ENCODE measurements around the gene DQX1. TPM values are rescaled to one million over a fixed set of nuclear protein-coding genes. Genes with fewer than 3 reads are reported as not detected.
A peak's percentile ranks its signal among the peaks of the same experiment; 100 is the strongest.
"Not testable (repeated sequence)": the region's sequence is repeated elsewhere in the genome, so short reads cannot be mapped to it uniquely, and the experiment has no call there.

DQX1 gene
- total and polyA plus RNA-seq, 12 donors = 0.17 to 0.32 (median 0.24) TPM; not detected in 8

GRCh38 chr2:74471332-74472065 lies 54.5 kb downstream of the DQX1 start:
- Histone ChIP-seq H3K27me3 (no peaks in the 10 kb centered on the region), H3K4me1 (replicated peaks in 1 of 2) (peaks cover 9 to 16% of the 10 kb centered on the region in 2 donors), H3K4me3 (peak overlapping the region in 3 of 4 donors; percentile 43 to 72 (median 45)), H3K27ac (peak overlapping the region; percentile 57 to 96 (median 87)), H3K9me3 (replicated peaks in 1 of 3) (no peaks in the 10 kb centered on the region), H3K36me3 (replicated peaks in 1 of 2) (peaks cover 0 to 15% of the 10 kb centered on the region in 2 donors)
- TF ChIP-seq POLR2A (IDR thresholded peaks at IDR 0.05) (no peak), CTCF (IDR thresholded peaks at IDR 0.05) (no peak)
- 43 to 51% (median 46%) methylated on average over 16 of the region's 16 CpGs for WGBS, 4 donors
- DNase-seq = peak in 1 of 7 donors; percentile 22
- intact Hi-C loops (cut with DNase I) = no loop called here

GRCh38 chr2:74470742-74471141 lies 55.3 kb downstream of the DQX1 start:
- H3K9me3 ChIP-seq (replicated peaks in 1 of 3); H3K27me3 ChIP-seq; DNase-seq; intact Hi-C loops (cut with DNase I); H3K4me3 ChIP-seq: not testable (repeated sequence)
- peaks cover 0 to 15% of the 10 kb centered on the region in 2 donors for H3K36me3 ChIP-seq (replicated peaks in 1 of 2)
- peak overlapping the region in 1 of 5 donors; percentile 27 for H3K27ac ChIP-seq
- H3K4me1 ChIP-seq (replicated peaks in 1 of 2) = peaks cover 9 to 21% of the 10 kb centered on the region in 2 donors
- 87 to 91% (median 89%) methylated on average over 8 to 12 of the region's 12 CpGs for WGBS, 4 donors

Other genes with a start within 250 kb of the DQX1 start
- gene SLC4A5, start 182.8 kb downstream of the DQX1 start, total RNA-seq = 1 to 10 TPM in 1 of 9 donors, under 1 TPM in 7, not detected in 1; 0.14 to 1.3 (median 0.74) TPM
- gene SLC4A5, start 182.8 kb downstream of the DQX1 start, polyA plus RNA-seq = 1 to 10 TPM in 1 of 3 donors, under 1 TPM in 2; 0.51 to 2.7 (median 0.71) TPM
- 100 to 1,000 TPM; 106 to 188 (median 146) TPM for gene DCTN1, start 145.9 kb downstream of the DQX1 start, total RNA-seq
- gene DCTN1, start 145.9 kb downstream of the DQX1 start, polyA plus RNA-seq = 100 to 1,000 TPM; 142 to 258 (median 212) TPM
- 1 to 10 TPM in 5 of 9 donors, under 1 TPM in 4; 0.36 to 4.7 (median 1.7) TPM for gene C2orf81, start 104.6 kb downstream of the DQX1 start, total RNA-seq
- gene C2orf81, start 104.6 kb downstream of the DQX1 start, polyA plus RNA-seq = 1 to 10 TPM in 2 of 3 donors, under 1 TPM in 1; 0.46 to 7.1 (median 4.5) TPM
- gene WDR54, start 104.5 kb downstream of the DQX1 start, total RNA-seq = 10 to 100 TPM in 7 of 9 donors, 1 to 10 TPM in 2; 7.5 to 23.9 (median 14.5) TPM
- gene WDR54, start 104.5 kb downstream of the DQX1 start, polyA plus RNA-seq = 10 to 100 TPM in 2 of 3 donors, 1 to 10 TPM in 1; 6.4 to 20.2 (median 14.4) TPM
- gene RTKN, start 84.3 kb downstream of the DQX1 start, total RNA-seq = 10 to 100 TPM in 8 of 9 donors, 1 to 10 TPM in 1; 9.7 to 21.2 (median 13.8) TPM
- gene RTKN, start 84.3 kb downstream of the DQX1 start, polyA plus RNA-seq = 10 to 100 TPM in 2 of 3 donors, 1 to 10 TPM in 1; 7.4 to 35.6 (median 17.3) TPM
- gene INO80B, start 71.1 kb downstream of the DQX1 start, total RNA-seq = 100 to 1,000 TPM in 1 of 9 donors, 10 to 100 TPM in 8; 13.6 to 108 (median 35.4) TPM
- gene INO80B, start 71.1 kb downstream of the DQX1 start, polyA plus RNA-seq = 100 to 1,000 TPM in 2 of 3 donors, 10 to 100 TPM in 1; 40.5 to 133 (median 124) TPM
- gene WBP1, start 67.8 kb downstream of the DQX1 start, total RNA-seq = 100 to 1,000 TPM in 7 of 9 donors, 10 to 100 TPM in 2; 60.9 to 176 (median 114) TPM
- 100 to 1,000 TPM in 2 of 3 donors, 10 to 100 TPM in 1; 56.9 to 267 (median 244) TPM for gene WBP1, start 67.8 kb downstream of the DQX1 start, polyA plus RNA-seq
- gene MOGS, start 60.8 kb downstream of the DQX1 start, total RNA-seq = 10 to 100 TPM; 32.9 to 72.6 (median 46.5) TPM
- 10 to 100 TPM; 25.9 to 60.7 (median 46.4) TPM for gene MOGS, start 60.8 kb downstream of the DQX1 start, polyA plus RNA-seq
- 100 to 1,000 TPM in 6 of 9 donors, 10 to 100 TPM in 3; 30.2 to 191 (median 140) TPM for gene MRPL53, start 53.6 kb downstream of the DQX1 start, total RNA-seq
- gene MRPL53, start 53.6 kb downstream of the DQX1 start, polyA plus RNA-seq = 100 to 1,000 TPM in 2 of 3 donors, 10 to 100 TPM in 1; 26.4 to 167 (median 129) TPM
- gene CCDC142, start 43.2 kb downstream of the DQX1 start, total RNA-seq = 10 to 100 TPM in 7 of 9 donors, 1 to 10 TPM in 2; 7.4 to 46.0 (median 13.3) TPM
- gene CCDC142, start 43.2 kb downstream of the DQX1 start, polyA plus RNA-seq = 10 to 100 TPM in 1 of 3 donors, 1 to 10 TPM in 2; 3.2 to 17.5 (median 4.6) TPM
- gene TTC31, start 43.1 kb downstream of the DQX1 start, total RNA-seq = 10 to 100 TPM; 12.6 to 38.6 (median 20.1) TPM
- gene TTC31, start 43.1 kb downstream of the DQX1 start, polyA plus RNA-seq = 10 to 100 TPM; 11.1 to 35.3 (median 21.7) TPM
- 1 to 10 TPM in 2 of 9 donors, under 1 TPM in 6, not detected in 1; 0.18 to 2.0 (median 0.76) TPM for gene LBX2, start 26.6 kb downstream of the DQX1 start, total RNA-seq
- under 1 TPM in 2 of 3 donors, not detected in 1; 0.40 to 0.72 TPM for gene LBX2, start 26.6 kb downstream of the DQX1 start, polyA plus RNA-seq
- 10 to 100 TPM; 15.4 to 38.9 (median 21.1) TPM for gene PCGF1, start 18.5 kb downstream of the DQX1 start, total RNA-seq
- gene PCGF1, start 18.5 kb downstream of the DQX1 start, polyA plus RNA-seq = 10 to 100 TPM; 35.4 to 38.3 (median 37.2) TPM
- gene TLX2, start 11.8 kb downstream of the DQX1 start, total RNA-seq = 1 to 10 TPM in 4 of 9 donors, under 1 TPM in 1, not detected in 4; 0.46 to 3.9 (median 3.7) TPM
- gene TLX2, start 11.8 kb downstream of the DQX1 start, polyA plus RNA-seq = 10 to 100 TPM in 1 of 3 donors, 1 to 10 TPM in 1, under 1 TPM in 1; 0.75 to 22.8 (median 3.2) TPM
- gene AUP1, start 3.5 kb upstream of the DQX1 start, total RNA-seq = 100 to 1,000 TPM in 6 of 9 donors, 10 to 100 TPM in 3; 88.5 to 124 (median 109) TPM
- gene AUP1, start 3.5 kb upstream of the DQX1 start, polyA plus RNA-seq = 100 to 1,000 TPM; 118 to 527 (median 329) TPM
- gene HTRA2, start 3.7 kb upstream of the DQX1 start, total RNA-seq = 10 to 100 TPM; 19.1 to 47.4 (median 37.0) TPM
- 10 to 100 TPM; 25.6 to 42.0 (median 29.0) TPM for gene HTRA2, start 3.7 kb upstream of the DQX1 start, polyA plus RNA-seq
- 10 to 100 TPM in 7 of 9 donors, 1 to 10 TPM in 2; 7.7 to 26.4 (median 12.8) TPM for gene LOXL3, start 27.7 kb upstream of the DQX1 start, total RNA-seq
- gene LOXL3, start 27.7 kb upstream of the DQX1 start, polyA plus RNA-seq = 10 to 100 TPM in 2 of 3 donors, 1 to 10 TPM in 1; 3.6 to 13.6 (median 11.2) TPM
- gene DOK1, start 28.5 kb upstream of the DQX1 start, total RNA-seq = 10 to 100 TPM; 15.2 to 49.6 (median 22.8) TPM
- gene DOK1, start 28.5 kb upstream of the DQX1 start, polyA plus RNA-seq = 10 to 100 TPM in 1 of 3 donors, 1 to 10 TPM in 2; 4.0 to 11.3 (median 5.5) TPM
- 1 to 10 TPM in 2 of 9 donors, under 1 TPM in 6, not detected in 1; 0.47 to 2.2 (median 0.88) TPM for gene M1AP, start 122.1 kb upstream of the DQX1 start, total RNA-seq
- gene M1AP, start 122.1 kb upstream of the DQX1 start, polyA plus RNA-seq = 1 to 10 TPM in 1 of 3 donors, under 1 TPM in 2; 0.55 to 1.3 (median 0.84) TPM
- gene SEMA4F, start 128.0 kb upstream of the DQX1 start, total RNA-seq = 10 to 100 TPM in 1 of 9 donors, 1 to 10 TPM in 8; 1.9 to 11.3 (median 4.8) TPM
- gene SEMA4F, start 128.0 kb upstream of the DQX1 start, polyA plus RNA-seq = 1 to 10 TPM; 1.9 to 2.7 (median 2.1) TPM